NCI-H146 treated with DMSO at 0.1 percent for 48 hours (cell line): ENCODE results near the gene CCR8.
"Not testable (repeated sequence)": the region's sequence is repeated elsewhere in the genome, so short reads cannot be mapped to it uniquely, and the experiment has no call there.

ENCODE experiments used
- DNase-seq: peaks from one replicate; lab custom pipeline; 2025; ENCODE audit not compliant: unreplicated experiment; lab: John Stamatoyannopoulos, UW

CCR8 gene

DNA sequence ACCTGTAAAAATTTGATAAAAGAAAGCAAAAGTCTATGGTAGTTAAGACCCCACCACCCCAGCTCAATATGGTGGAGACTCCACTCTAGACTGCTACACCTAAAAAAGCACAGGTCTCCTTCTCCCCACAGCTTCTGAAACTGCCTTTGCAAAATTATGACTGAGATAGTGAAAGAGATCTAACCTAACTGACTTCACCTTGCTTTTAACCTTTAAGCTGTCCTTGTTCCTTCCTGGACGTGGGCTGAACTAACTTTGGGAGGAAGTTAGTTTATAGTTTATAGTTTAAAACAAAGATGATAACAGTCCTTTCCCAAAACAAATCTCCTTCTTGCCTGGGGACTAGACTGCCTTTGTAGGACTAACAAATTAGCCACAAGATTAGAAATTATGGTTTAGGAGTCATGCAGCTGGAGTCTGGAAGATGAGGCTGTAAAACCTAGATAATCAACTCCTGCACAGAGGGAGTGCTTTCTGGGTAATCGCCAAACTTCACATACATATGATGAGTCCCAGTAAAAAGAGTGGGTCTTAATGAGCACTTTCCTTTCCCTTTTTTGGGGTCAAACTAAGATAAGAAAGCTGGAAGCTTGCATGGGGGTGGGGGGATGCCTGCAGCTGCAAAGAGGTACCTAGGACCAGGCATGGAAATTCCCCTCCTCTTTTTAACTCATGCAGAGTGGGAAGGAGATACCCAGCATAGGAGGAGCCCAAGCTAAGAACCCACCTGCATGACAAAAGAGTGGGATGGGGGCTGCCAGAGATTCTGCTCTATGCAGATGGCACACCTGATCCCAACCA lies 17.5 kb downstream of the CCR8 start:
- DNase-seq = no peak

DNA sequence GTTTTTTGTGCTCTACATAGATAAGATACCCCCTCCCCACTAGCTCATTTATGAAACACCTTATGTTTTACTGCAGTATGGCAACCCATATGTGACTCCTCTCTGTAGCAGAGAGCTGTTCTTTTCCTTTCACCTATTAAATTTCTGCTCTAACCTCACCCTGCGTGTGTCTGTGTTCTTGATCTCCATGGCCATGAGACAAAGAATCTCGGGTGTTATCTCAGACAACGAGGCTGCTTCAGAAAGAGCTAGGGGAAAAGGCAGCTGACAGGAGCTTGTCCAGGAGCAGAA lies 18.0 kb downstream of the CCR8 start:
- DNase-seq = no peak

DNA sequence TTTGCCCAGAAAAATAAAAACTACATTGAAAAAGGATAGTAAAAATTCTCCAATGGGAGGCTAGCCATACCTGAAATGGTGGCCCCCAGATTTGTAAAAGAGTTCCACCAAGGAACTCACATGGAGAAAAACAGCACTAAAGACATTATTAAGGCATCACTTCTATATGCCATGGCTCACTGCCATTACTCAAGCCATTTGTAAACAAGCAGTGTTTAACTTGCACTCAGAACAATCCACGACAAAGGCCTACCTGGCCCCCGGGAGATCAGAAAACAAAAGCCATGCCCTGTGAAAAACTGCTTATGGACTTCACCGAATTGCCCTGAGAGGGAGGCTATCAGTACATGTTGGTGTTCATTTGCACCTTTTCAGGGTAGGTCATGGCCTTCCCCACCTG lies 19.6 kb downstream of the CCR8 start:
- DNase-seq = peak; percentile 1

DNA sequence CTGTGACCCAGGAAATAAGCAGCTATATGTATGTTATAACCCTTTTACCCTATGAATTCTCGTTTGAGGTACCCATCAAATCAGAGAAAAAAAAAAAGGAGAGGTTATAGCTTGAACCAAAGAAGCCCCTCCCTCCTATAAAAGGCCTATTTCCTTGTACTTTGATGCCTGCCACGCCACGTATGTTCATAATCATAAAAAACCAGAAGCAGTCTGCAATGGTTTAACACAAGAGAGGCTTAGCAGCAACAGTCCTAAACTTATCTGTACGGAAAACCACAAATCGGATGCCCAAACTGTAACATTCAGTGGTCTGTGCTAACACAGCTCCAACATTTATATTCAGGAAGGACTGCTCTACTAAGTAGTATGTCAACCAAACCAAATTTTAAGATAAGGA lies 21.2 kb downstream of the CCR8 start:
- no peak for DNase-seq

DNA sequence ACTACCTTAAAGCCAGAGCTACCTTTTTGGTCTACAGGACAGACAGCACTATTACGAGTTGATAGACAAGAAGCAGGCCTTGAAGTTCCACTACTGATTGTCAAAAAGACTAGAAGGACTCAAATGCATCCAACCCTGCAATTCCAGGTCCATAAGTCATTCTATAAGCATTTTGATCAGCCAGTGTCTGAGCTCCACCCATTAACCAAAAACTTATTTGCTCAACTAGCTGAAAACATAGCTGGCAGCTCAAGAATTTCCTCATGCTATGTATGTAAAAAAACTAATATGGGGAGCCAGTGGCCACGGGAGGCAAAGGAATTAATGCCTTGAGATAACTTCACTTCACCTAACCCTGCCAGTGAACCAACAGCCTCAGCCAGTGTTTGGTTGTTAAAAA lies 21.6 kb downstream of the CCR8 start:
- DNase-seq = not testable (repeated sequence)

DNA sequence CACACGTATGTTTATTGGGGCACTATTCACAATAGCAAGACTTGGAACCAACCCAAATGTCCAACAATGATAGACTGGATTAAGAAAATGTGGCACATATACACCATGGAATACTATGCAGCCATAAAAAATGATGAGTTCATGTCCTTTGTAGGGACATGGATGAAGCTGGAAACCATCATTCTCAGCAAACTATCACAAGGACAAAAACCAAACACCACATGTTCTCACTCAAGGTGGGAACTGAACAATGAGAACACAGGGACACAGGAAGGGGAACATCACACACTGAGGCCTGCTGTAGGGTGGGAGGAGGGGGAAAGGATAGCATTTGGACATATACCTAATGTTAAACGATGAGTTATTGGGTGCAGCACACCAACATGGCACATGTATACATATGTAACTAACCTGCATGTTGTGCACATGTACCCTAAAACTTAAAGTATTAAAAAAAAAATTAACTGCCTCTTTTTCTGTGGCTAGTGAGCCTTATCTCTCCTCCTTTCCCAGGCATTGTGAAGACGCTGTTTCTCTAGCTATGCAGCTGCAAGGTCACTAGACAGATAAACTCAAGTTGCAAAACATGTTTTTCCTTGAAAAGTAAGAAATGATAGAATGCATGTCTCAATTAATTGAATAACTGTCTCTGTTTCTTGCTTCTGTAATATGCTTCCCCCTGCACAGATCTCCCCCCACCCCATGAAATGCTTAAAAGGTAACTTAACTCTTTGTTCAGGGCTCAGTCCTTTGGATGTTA lies 23.8 kb downstream of the CCR8 start:
- DNase-seq = not testable (repeated sequence)

DNA sequence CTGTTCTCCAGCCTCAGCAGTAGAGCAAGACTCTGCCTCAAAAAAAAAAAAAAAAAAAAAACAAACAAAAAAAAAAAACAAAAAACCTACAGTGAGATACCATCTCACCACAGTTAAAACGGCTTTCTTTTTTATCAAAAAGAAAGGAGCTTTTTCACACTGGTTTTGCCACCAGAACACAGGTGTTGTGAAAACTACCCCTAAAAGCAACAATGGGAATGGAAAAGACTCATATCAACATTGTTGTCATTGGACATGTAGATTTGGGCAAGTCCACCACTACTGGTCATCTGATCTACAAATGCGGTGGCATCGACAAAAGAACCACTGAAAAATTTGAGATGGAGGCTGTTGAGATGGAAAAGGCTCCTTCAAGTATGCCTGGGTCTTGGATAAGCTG lies 28.8 kb downstream of the CCR8 start:
- no peak for DNase-seq

GRCh38 chr3:39361252-39361927 lies 31.9 kb downstream of the CCR8 start:
- no peak for DNase-seq

DNA sequence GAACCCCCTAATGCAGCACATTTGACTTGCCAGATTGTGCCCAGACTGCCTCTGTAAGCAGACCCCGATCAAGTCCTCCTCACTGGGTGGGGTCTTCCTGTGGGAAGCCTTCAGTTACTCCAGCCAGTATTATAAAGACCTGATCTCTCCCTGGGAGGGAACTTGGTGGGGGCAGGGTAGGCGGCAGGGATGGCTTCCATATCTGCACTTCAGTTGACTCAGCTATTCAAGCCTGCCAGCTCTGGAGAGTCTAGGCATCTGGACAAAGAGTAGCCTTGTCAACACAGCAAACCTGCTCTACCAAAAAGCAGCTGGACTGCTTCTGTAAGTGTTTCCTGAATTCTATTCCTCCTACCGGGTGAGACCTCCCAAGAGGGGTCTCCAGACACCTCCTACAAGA lies 32.7 kb downstream of the CCR8 start:
- no peak for DNase-seq

- no peak for DNase-seq
Measured at GRCh38 chr3:39362812-39363211, 33.3 kb downstream of the CCR8 start.

DNA sequence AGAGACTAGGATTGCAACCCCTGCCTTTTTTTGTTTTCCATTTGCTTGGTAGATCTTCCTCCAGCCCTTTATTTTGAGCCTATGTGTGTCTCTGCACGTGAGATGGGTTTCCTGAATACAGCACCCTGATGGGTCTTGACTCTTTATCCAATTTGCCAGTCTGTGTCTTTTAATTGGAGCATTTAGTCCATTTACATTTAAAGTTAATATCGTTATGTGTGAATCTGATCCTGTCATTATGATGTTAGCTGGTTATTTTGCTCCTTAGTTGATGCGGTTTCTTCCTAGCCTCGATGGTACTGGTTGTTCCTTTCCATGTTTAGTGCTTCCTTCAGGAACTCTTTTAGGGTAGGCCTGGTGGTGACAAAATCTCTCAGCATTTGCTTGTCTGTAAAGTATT lies 40.9 kb downstream of the CCR8 start:
- not testable (repeated sequence) for DNase-seq

- DNase-seq = no peak
Measured at GRCh38 chr3:39372833-39373232, 43.3 kb downstream of the CCR8 start.

DNA sequence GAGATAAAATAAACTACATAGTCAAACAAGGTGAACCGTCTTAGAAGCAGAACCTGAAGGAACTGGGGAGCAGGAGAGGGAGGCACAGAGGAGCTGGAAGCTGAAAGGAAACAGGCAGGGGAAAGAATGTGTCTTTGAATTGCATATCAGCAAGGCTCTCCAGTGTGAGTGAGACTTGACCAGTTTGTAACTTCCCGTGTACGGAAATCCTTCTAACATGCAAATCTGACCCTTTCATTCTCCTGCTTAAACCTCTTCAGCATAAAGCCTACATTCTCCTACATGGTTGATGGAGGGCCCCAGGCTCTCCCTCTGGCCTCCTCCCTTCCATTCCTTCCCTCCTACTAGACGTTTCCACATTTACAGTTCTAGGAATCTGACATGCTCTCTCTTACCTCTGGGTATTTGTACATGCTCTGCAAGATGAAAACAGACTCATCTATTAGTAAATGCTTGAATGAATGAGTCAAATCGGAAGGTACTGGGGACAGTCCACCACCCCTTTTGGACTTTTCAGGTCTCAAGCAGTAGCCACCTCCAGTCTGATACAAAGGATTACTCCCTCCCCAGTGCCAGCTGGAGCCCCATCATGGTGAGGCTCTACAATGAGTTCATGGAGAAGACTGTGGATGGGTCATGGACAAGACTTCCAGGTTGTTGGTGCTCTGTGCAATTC lies 47.6 kb downstream of the CCR8 start:
- no peak for DNase-seq

- DNase-seq = no peak
Measured at GRCh38 chr3:39378088-39378487, 48.6 kb downstream of the CCR8 start.

GRCh38 chr3:39378957-39379777 lies 49.7 kb downstream of the CCR8 start:
- no peak for DNase-seq

DNA sequence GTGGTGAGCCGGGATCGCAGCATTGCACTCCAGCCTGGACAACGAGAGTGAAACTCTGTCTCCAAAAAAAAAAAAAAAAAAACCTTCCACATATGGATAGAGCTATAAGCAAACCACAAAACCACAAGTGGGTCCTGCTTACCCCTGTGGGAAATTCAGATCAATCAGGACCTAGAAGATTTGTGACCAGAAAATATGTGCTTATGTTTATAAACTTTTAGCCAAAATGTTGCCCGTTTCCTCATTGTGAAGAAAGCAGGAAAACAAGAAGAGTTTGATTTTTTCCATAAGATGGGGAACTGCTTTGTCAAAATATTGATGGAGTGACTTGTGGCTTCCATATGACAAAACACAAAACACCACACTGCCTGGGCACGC lies 50.3 kb downstream of the CCR8 start:
- DNase-seq = no peak

DNA sequence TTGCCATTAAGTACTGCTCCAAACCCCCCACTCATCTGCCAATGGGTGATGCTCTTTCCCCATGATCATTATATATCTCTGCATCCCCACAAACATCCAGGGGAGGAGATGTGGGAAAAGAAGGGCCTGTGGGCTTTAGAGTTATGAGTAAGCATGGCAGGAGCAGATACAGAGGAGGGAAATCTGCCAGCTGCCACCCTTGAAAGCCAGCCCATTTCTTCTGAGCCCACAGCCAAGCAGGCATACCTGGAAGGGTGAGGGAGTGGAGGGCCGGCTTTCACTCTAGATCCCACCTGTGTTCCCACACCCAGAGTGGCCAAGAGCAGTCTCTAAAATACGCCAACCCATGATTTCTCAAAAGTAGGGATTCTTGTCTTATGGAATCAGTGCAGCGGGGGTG lies 51.9 kb downstream of the CCR8 start:
- DNase-seq = no peak
